Measurements from ENCODE around the gene RADX.
A peak's percentile ranks its signal among the peaks of the same experiment; 100 is the strongest.

RADX gene

GRCh38 chrX:106684207-106684606 is 72.4 kb downstream of the RADX start:
- DNase-seq (ENCODE audit: low spot score) = no peak

DNA sequence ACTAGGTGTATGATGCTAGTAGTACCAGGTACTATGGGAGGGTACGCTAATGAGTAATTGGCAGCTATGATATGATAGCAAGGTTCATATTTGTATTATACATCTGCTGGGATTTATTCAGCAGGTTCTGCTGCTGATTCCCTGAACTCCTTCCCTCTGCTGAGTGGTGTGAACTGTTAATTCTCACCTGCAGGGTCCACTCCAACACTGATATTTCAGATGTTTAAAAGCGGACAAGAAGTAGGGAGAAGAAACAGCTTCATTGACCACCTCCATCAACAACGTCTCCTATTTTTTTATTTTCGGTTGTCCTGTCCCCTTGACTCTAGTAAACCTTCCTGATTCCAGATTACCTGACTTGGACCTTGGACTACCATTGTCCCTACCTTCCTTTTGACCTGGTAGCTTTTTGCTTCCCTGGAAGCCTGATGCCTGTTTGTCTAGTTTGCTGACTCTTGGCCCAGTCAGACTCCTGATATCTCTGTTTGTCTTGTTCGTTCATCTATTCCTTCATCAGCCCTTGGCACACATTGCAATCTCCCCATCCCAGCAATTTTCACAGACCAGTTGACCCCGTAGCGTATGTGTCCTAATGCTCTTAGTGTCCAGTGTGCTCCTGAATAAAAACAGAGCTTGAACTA is 80.8 kb downstream of the RADX start:
- no peak for DNase-seq (ENCODE audit: low spot score)

- DNase-seq (ENCODE audit: low spot score) = no peak
Measured at GRCh38 chrX:106696502-106696901, 84.7 kb downstream of the RADX start.

DNA sequence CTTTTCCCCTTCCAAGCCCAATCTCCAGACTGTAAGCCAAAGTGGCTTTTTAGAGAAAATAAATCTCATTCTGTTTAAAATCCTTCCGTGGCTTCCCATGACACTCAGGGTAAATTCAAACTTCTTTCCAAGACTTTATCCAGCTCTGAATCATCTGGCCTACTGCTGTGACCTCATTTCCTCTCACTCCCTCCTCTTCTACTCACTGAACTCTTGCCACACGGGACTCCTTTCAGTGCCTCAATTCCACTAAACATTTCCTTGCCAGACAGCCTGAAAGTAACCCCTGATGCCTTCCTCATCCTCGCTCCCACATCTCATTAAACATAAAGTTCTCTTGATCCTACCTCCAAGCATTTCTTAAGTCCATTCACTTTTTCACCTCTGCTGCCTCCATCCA is 86.9 kb downstream of the RADX start:
- no peak for DNase-seq (ENCODE audit: low spot score)

DNA sequence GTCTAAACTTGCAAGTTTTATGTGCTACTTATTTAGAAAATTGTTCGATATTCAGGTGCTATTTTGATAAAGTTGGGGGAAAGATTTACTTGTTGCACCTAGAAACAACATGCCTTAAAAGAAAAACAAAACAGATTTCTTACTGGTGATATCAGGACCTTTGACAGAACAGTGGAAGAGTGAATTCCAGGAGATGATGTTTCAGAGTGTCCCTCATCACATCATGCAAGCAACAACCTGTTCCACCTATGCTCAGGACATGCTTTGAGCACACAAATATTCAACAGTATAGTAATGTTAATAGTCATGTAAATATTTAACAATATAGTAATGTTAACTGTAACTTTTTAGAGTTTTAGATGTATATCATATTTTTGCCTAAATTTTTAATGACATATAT is 90.9 kb downstream of the RADX start:
- no peak for DNase-seq (ENCODE audit: low spot score)

- no peak for DNase-seq (ENCODE audit: low spot score)
Measured at GRCh38 chrX:106706466-106706865, 94.7 kb downstream of the RADX start.

- DNase-seq (ENCODE audit: low spot score) = peak; percentile 0
Measured at GRCh38 chrX:106707771-106708454, 96.1 kb downstream of the RADX start.

GRCh38 chrX:106710771-106711170 is 99.0 kb downstream of the RADX start:
- no peak for DNase-seq (ENCODE audit: low spot score)

- DNase-seq (ENCODE audit: low spot score) = no peak
Measured at GRCh38 chrX:106711375-106711774, 99.6 kb downstream of the RADX start.

- DNase-seq (ENCODE audit: low spot score) = no peak
Measured at GRCh38 chrX:106716004-106716403, 104.2 kb downstream of the RADX start.

GRCh38 chrX:106716463-106716862 is 104.7 kb downstream of the RADX start:
- no peak for DNase-seq (ENCODE audit: low spot score)

DNA sequence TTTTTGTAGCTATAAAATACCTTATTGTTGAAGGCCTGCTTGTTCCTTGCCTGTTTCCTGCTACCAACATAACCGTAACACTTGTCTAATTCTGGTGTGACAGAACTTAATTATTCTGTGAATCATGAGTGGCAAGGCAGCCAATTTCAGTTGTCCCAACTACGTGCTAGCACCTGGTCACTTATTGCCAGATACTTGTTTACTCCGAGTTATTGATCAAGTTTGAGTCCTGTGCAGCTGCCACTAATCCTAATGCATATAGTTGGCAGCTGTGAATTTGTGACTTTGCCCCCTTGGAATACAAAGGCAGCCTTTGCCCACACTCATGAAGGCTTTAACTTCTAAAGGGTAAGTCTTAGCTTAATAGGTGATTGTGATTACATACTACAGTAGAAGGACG is 106.9 kb downstream of the RADX start:
- DNase-seq (ENCODE audit: low spot score) = no peak

GRCh38 chrX:106725931-106726330 is 114.2 kb downstream of the RADX start:
- peak; percentile 1 for DNase-seq (ENCODE audit: low spot score)

DNA sequence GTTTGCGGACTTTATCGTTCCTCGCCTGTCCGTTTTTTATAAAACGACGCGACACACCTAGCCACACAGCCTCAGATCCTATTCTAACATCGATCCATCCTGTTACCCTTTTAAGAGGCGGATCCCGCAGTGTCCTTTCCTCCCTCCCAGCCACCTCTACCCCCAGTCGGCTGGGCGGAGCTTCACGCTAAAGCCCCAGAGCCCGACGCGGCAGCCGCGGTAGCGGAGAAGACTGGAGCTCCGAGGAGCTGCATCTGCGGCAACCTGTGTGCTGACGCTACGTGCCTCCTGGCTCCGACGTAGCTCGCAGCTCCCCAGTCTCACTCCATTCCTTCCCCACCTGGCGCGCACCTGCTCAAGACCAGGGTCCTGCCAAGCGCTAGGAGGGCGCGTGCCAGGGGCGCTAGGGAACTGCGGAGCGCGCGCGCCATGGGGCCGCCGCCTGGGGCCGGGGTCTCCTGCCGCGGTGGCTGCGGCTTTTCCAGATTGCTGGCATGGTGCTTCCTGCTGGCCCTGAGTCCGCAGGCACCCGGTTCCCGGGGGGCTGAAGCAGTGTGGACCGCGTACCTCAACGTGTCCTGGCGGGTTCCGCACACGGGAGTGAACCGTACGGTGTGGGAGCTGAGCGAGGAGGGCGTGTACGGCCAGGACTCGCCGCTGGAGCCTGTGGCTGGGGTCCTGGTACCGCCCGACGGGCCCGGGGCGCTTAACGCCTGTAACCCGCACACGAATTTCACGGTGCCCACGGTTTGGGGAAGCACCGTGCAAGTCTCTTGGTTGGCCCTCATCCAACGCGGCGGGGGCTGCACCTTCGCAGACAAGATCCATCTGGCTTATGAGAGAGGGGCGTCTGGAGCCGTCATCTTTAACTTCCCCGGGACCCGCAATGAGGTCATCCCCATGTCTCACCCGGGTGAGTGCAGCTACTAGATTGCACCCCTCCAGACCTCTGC is 115.0 kb downstream of the RADX start, which contains the start of gene RNF128:
Gene RNF128 (plus strand): TSS at position 217 of the 953 bp plus-strand sequence. CDS start 213 bp downstream, at position 430.
- DNase-seq (ENCODE audit: low spot score) = peak; percentile 17

DNA sequence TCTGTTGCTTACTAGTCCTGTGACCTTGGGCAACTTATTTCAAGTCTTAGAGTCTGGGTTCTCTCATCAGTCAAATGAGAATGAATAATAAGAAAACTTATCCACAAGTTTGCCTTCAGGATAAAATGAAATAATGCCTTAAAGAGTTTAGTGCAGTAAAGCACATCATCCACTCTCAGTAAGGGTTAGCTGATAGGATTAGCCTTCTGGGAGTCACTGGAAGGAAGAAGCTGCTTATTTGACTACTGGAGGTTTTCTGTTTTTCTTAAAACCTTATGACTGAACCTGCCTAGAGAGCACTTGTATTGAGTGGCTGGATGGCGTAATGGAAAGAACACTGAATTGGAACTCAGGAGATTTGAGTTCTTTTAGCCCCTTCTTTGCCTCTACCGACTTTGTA is 116.6 kb downstream of the RADX start:
- DNase-seq (ENCODE audit: low spot score) = peak; percentile 0

All from cerebellar cortex (tissue), 1 donor.